Tibial nerve (tissue), 4 donors: ENCODE measurements around the gene TEX19. TPM values are rescaled to one million over a fixed set of nuclear protein-coding genes. Genes with fewer than 3 reads are reported as not detected.
"Not testable (repeated sequence)": the region's sequence is repeated elsewhere in the genome, so short reads cannot be mapped to it uniquely, and the experiment has no call there.

Experiments used
- DNase-seq, 2 donors: peaks; one replicate each; pipeline ENCODE4 v3.0.0-alpha.2; 2019; ENCODE audit warnings: low spot score in 2 of 2
- H3K27ac ChIP-seq, 4 donors: fragments of 200-600 bp; sonication (generic) in 3 of 4; one replicate each; pipeline ENCODE4 v1.5.1; 2017 to 2019; ENCODE audit warnings: mild to moderate bottlenecking in 1 of 4
- H3K27me3 ChIP-seq, 2 donors: fragments of 200-600 bp; sonication (generic) in 1 of 2; one replicate each; pipeline versions ENCODE4 v1.5.1 to v1.6.0; 2017 to 2019
- H3K36me3 ChIP-seq, 3 donors: fragments of 200-600 bp; sonication (generic); one replicate each; pipeline ENCODE4 v1.5.1; 2018 to 2019
- H3K4me1 ChIP-seq, 4 donors: fragments of 200-600 bp; sonication (generic) in 3 of 4; one replicate each; pipeline ENCODE4 v1.5.1; 2017 to 2019
- H3K4me3 ChIP-seq, 4 donors: fragments of 200-600 bp; sonication (generic) in 3 of 4; one replicate each; pipeline ENCODE4 v1.5.1; 2017 to 2019; ENCODE audit warnings: mild to moderate bottlenecking in 1 of 4, moderate library complexity in 1 of 4
- H3K9me3 ChIP-seq, 4 donors: fragments of 200-600 bp; sonication (generic) in 3 of 4; one replicate each; pipeline ENCODE4 v1.5.1; 2017 to 2019
- CTCF ChIP-seq, 5 experiments: fragments of 200-600 bp in 3 of 5; fragments of 450-650 bp in 2 of 5; sonication (generic) in 3 of 5; IDR thresholded peaks; one replicate each; pipeline ENCODE4 v1.5.1; 2016 to 2019; ENCODE audit warnings: antibody characterized with exemption in 5 of 5, mild to moderate bottlenecking in 3 of 5, moderate library complexity in 2 of 5
- EP300 ChIP-seq, 2 donors: sonication (generic); formaldehyde crosslinking; IDR thresholded peaks; one replicate each; pipeline ENCODE4 v1.6.1; 2017; ENCODE audit warnings: antibody characterized with exemption in 2 of 2, mild to moderate bottlenecking in 1 of 2
- POLR2A ChIP-seq, 2 donors: fragments of 450-650 bp; IDR thresholded peaks; one replicate each; pipeline ENCODE4 v1.6.1; 2017; ENCODE audit warnings: antibody characterized with exemption in 2 of 2, mild to moderate bottlenecking in 2 of 2, moderate library complexity in 2 of 2
- WGBS, 2 donors: methylation state at CpG; one replicate each; pipeline ENCODE4 v1.1.5; 2018; 5-methylcytosine and 5-hydroxymethylcytosine counted together
- total RNA-seq, 4 donors: library from RNA; depleted of rRNA; stranded (reverse); fragments of >200 nt; gene quantifications; one replicate each; pipeline ENCODE4 v1.1.0, GENCODE V29; 2016

Gene TEX19
- total RNA-seq, 4 donors from 2014 or later: not detected

- Histone ChIP-seq H3K27me3 (peaks cover 0 to 65% of the 10 kb centered on the region in 2 donors), H3K27ac (no peak overlapping the region), H3K9me3 (no peaks in the 10 kb centered on the region), H3K4me3 (no peak overlapping the region), H3K4me1 (peaks cover 0 to 8% (median 0%) of the 10 kb centered on the region in 4 donors), H3K36me3 (no peaks in the 10 kb centered on the region)
- TF ChIP-seq POLR2A (IDR thresholded peaks at IDR 0.05): no peak
- TF ChIP-seq CTCF (IDR thresholded peaks at IDR 0.05): no peak
- no peak for TF ChIP-seq EP300 (IDR thresholded peaks at IDR 0.05)
- DNase-seq: no peak
- 73 to 77% methylated on average over 31 of the region's 31 CpGs for WGBS, 2 donors
Observed at GRCh38 chr17:82377924-82378740, 19.1 kb downstream of the TEX19 start.

GRCh38 chr17:82378741-82379021 is 19.6 kb downstream of the TEX19 start:
- peaks cover 0 to 8% (median 0%) of the 10 kb centered on the region in 4 donors for H3K4me1 ChIP-seq
- no peaks in the 10 kb centered on the region for H3K9me3 ChIP-seq
- H3K4me3 ChIP-seq: no peak overlapping the region
- no peak overlapping the region for H3K27ac ChIP-seq
- H3K27me3 ChIP-seq: peaks cover 0 to 65% of the 10 kb centered on the region in 2 donors
- H3K36me3 ChIP-seq: no peaks in the 10 kb centered on the region
- no peak for DNase-seq
- TF ChIP-seq POLR2A (IDR thresholded peaks at IDR 0.05) (no peak), EP300 (IDR thresholded peaks at IDR 0.05) (no peak), CTCF (IDR thresholded peaks at IDR 0.05) (no peak)
- 70 to 71% methylated on average over 8 to 10 of the region's 10 CpGs for WGBS, 2 donors

DNA sequence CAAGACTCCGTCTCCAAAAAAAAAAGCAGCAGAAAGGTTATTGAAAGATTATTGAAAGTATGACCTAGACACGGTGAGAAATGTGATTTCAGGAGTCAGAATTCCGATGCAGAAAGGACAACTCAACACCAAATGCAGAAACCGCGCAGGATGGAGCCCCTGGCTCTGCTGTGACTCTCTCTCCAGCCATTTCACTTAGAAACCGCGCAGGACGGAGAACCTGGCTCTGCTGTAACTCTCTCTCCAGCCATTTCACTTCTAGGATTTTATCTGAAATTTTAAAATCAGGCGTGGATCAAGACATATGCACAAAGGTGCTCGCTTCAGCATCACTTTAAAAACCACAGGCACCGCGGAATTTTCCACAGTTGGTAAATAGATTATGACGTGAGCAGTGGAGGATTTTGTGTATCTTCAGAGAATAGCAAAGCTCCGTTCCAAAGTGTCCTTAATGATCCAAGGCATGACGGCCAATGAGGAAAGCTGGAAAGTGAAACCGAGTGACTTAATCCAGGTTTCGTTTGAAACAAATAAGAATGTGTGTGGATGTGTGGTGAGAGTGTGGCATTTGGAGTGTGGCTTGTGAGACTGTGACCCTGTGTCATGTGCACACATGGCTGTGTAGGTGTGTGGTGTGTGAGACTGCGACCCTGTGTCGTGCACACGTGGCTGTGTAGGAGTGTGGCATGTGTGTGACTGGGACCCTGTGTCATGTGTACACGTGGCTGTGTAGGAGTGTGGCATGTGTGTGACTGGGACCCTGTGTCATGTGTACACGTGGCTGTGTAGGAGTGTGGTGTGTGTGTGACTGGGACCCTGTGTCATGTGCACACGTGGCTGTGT is 22.0 kb downstream of the TEX19 start:
- Histone ChIP-seq H3K4me1 (peaks cover 0 to 22% (median 2%) of the 10 kb centered on the region in 4 donors), H3K9me3 (no peaks in the 10 kb centered on the region), H3K27ac (no peak overlapping the region), H3K27me3 (peaks cover 0 to 63% of the 10 kb centered on the region in 2 donors), H3K36me3 (no peaks in the 10 kb centered on the region), H3K4me3 (no peak overlapping the region)
- WGBS, 2 donors: 54 to 59% methylated on average over 23 of the region's 23 CpGs
- no peak for TF ChIP-seq POLR2A (IDR thresholded peaks at IDR 0.05)
- TF ChIP-seq CTCF (IDR thresholded peaks at IDR 0.05): no peak
- no peak for TF ChIP-seq EP300 (IDR thresholded peaks at IDR 0.05)
- no peak for DNase-seq

DNA sequence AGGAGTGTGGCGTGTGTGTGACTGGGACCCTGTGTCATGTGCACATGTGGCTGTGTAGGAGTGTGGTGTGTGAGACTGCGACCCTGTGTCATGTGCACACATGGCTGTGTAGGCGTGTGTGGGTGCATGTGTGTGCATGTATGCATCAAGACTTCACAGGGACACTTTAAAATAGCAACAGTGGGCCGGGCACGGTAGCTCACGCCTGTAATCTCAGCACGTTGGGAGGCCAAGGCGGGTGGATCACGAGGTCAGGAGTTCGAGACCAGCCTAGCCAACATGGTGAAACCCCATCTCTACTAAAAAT is 22.6 kb downstream of the TEX19 start:
- H3K9me3 ChIP-seq, H3K36me3 ChIP-seq, DNase-seq, H3K4me3 ChIP-seq, H3K27ac ChIP-seq: not testable (repeated sequence)
- H3K27me3 ChIP-seq: peaks cover 0 to 62% of the 10 kb centered on the region in 2 donors
- WGBS, 2 donors: 67 to 74% methylated on average over 10 of the region's 10 CpGs
- H3K4me1 ChIP-seq: peaks cover 0 to 28% (median 4%) of the 10 kb centered on the region in 4 donors

DNA sequence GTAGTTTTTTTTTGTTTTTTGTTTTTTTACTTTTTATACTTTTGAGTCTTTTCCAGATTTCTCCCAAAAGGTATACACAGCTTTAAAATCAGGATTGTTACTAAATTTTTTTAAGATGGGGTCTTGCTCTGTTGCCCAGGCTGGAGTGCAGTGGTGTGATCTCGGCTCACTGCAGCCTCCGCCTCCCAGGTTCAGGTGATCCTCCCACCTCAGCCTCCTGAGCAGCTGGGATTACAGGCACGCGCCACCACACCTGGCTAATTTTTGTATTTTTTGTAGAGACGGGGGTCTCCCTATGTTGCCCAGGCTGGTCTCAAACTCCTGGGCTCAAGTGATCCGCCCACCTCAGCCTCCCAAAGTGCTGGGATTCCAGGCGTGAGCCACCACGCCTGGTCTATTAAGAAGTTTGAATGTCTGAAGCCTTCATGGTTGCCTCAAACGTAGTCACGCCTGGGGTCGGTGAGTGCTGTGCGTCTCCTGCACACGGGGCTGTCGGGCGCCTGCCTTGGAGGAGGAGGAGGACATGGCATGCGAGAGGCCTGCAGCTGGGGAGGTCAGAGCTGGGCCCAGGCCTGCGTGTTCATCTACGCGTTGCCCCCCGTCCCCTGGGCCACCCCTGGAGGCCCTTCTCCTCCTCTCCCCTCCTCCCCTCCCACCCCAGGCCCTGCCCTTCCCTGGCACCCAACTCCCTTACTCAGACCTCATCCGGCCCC is 23.3 kb downstream of the TEX19 start:
- H3K27me3 ChIP-seq: peaks cover 0 to 67% of the 10 kb centered on the region in 2 donors
- H3K9me3 ChIP-seq, H3K36me3 ChIP-seq: not testable (repeated sequence)

DNA sequence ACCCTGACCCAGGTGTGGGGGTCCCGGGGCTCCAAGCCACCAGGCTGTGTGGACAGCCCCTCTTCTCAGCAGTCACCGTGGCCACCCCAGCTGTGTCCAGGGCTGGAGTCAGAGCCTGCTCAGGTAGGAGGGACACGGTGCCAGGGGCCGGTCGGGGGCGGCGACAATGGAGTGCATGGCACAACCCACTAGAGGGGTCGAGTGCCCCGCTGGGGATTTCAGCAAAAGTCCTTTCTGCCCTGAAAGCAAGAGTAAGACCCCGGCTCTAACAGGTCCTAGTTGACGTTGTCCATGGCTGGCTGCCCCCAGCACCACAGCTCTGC is 23.8 kb downstream of the TEX19 start:
- H3K4me1 ChIP-seq: peaks cover 0 to 39% (median 5%) of the 10 kb centered on the region in 4 donors
- H3K27me3 ChIP-seq: peaks cover 0 to 64% of the 10 kb centered on the region in 2 donors
- WGBS, 2 donors: 66 to 85% methylated on average over 9 to 10 of the region's 11 CpGs
- DNase-seq: no peak
- H3K4me3 ChIP-seq: no peak overlapping the region
- H3K27ac ChIP-seq: no peak overlapping the region
- H3K9me3 ChIP-seq: no peaks in the 10 kb centered on the region
- TF ChIP-seq POLR2A (IDR thresholded peaks at IDR 0.05): no peak
- TF ChIP-seq EP300 (IDR thresholded peaks at IDR 0.05): no peak
- no peak for TF ChIP-seq CTCF (IDR thresholded peaks at IDR 0.05)
- no peaks in the 10 kb centered on the region for H3K36me3 ChIP-seq

More for the DNA sequence above, 23.3 kb downstream of the TEX19 start:
- not testable (repeated sequence) for H3K4me3 ChIP-seq, H3K27ac ChIP-seq, DNase-seq
- WGBS, 2 donors: 82% methylated on average over 18 to 21 of the region's 21 CpGs
- peaks cover 0 to 35% (median 5%) of the 10 kb centered on the region in 4 donors for H3K4me1 ChIP-seq
